ENCODE results near the gene OLIG2.

Gene OLIG2

GRCh38 chr21:33019885-33020557, 5.7 kb upstream of the OLIG2 start:
- FAIRE-seq (no peak), DNase-seq (ENCODE audit: low spot score) (no peak)

- FAIRE-seq (no peak), DNase-seq (ENCODE audit: low spot score) (no peak)
Measured at GRCh38 chr21:33020558-33021100, 5.1 kb upstream of the OLIG2 start.

GRCh38 chr21:33021150-33021549, 4.6 kb upstream of the OLIG2 start:
- DNase-seq (ENCODE audit: low spot score), result no peak
- FAIRE-seq, result no peak

GRCh38 chr21:33021667-33022066, 4.1 kb upstream of the OLIG2 start:
- no peak for FAIRE-seq
- DNase-seq (ENCODE audit: low spot score), result no peak

GRCh38 chr21:33022489-33022827, 3.3 kb upstream of the OLIG2 start:
- DNase-seq (ENCODE audit: low spot score) (no peak), FAIRE-seq (no peak)

- DNase-seq (ENCODE audit: low spot score), result no peak
Measured at GRCh38 chr21:33022828-33023573, 2.7 kb upstream of the OLIG2 start.

GRCh38 chr21:33023574-33024200, 2.0 kb upstream of the OLIG2 start:
- DNase-seq (ENCODE audit: low spot score), result no peak
- no peak for FAIRE-seq

More at GRCh38 chr21:33022828-33023573, 2.7 kb upstream of the OLIG2 start:
- FAIRE-seq, result no peak

GRCh38 chr21:33024201-33025103, 1.3 kb upstream of the OLIG2 start:
- no peak for FAIRE-seq
- DNase-seq (ENCODE audit: low spot score), result no peak

- no peak for DNase-seq (ENCODE audit: low spot score)
- FAIRE-seq, result no peak
Measured at GRCh38 chr21:33025106-33025488, 638 bp upstream of the OLIG2 start.

GRCh38 chr21:33026443-33026858, 716 bp downstream of the OLIG2 start:
- FAIRE-seq (no peak), DNase-seq (ENCODE audit: low spot score) (no peak)

GRCh38 chr21:33026878-33027400, 1.2 kb downstream of the OLIG2 start:
- DNase-seq (ENCODE audit: low spot score) (no peak), FAIRE-seq (no peak)

- FAIRE-seq (no peak), DNase-seq (ENCODE audit: low spot score) (no peak)
Measured at GRCh38 chr21:33027401-33028286, 1.9 kb downstream of the OLIG2 start.

GRCh38 chr21:33028287-33028670, 2.5 kb downstream of the OLIG2 start:
- DNase-seq (ENCODE audit: low spot score), result no peak
- FAIRE-seq, result no peak

- no peak for DNase-seq (ENCODE audit: low spot score)
- FAIRE-seq, result no peak
Measured at GRCh38 chr21:33028773-33029384, 3.1 kb downstream of the OLIG2 start.

GRCh38 chr21:33029385-33029921, 3.7 kb downstream of the OLIG2 start:
- FAIRE-seq (no peak), DNase-seq (ENCODE audit: low spot score) (no peak)

GRCh38 chr21:33029975-33030461, 4.3 kb downstream of the OLIG2 start:
- DNase-seq (ENCODE audit: low spot score), result no peak
- FAIRE-seq, result no peak

GRCh38 chr21:33030633-33031032, 4.9 kb downstream of the OLIG2 start:
- no peak for DNase-seq (ENCODE audit: low spot score)
- FAIRE-seq, result no peak

- DNase-seq (ENCODE audit: low spot score), result no peak
- FAIRE-seq, result no peak
Measured at GRCh38 chr21:33031152-33031911, 5.6 kb downstream of the OLIG2 start.
